Superior temporal gyrus (tissue), 1 donor: ENCODE data around the gene INHA.

ENCODE experiments used
- DNase-seq: peaks from one replicate; pipeline ENCODE4 v3.0.0-alpha.2; 2016; ENCODE audit errors: extremely low spot score

Gene INHA

DNA sequence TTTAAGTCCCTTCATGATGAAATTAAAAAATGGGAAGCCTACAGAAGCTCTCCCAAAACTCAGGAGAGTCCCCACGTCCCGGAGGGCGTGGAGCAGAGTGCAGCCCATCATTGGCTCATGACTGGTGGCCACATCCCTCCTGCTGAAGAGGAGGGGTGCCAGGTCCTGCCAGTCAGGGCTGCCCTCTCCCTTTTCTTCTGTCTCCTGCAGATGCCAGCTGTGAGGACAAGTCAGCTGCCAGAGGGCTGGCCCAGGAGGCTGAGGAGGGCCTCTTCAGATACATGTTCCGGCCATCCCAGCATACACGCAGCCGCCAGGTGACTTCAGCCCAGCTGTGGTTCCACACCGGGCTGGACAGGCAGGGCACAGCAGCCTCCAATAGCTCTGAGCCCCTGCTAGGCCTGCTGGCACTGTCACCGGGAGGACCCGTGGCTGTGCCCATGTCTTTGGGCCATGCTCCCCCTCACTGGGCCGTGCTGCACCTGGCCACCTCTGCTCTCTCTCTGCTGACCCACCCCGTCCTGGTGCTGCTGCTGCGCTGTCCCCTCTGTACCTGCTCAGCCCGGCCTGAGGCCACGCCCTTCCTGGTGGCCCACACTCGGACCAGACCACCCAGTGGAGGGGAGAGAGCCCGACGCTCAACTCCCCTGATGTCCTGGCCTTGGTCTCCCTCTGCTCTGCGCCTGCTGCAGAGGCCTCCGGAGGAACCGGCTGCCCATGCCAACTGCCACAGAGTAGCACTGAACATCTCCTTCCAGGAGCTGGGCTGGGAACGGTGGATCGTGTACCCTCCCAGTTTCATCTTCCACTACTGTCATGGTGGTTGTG, 2.6 kb downstream of the INHA start:
- DNase-seq: no peak

DNA sequence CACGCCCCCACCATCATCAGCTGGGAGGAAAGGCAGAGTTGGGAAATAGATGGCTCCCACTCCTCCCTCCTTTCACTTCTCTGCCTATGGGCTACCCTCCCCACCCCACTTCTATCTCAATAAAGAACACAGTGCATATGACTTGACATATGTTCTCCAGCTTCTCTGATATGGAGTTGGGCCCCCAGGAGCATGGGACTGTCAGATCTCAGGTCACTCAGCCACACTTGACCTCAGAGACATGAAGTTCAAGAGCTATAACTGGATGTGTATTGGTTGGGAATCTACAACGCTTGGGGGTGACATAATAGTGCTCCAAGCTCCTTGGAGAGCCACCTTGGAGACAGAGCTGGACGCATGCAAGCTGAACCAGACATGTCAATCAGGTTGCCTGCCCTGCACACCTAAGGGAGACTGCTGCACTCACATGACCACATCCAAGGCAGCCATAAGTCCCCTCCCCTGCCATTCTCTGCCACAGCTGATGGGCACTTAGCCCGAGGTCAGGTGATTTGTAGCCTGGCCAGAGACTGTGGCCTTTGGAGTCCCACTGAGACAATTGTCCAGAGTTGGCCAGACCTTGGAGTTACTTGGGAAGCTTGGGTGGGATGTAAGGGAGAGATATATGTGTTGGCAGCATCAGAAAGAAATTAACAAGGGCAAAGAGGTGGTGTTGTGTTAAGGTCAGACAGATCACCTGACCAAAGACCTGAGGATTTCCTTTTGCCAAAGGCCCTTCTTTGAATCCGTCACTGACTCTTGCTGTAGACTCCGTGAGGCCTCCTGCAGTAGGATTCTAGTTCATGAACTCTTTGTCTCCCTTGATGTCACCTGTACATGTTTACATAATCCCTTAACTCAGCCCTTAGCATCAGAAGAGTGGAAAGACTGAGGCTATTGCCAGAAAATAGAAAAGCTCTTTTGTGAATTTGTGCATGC, 3.7 kb downstream of the INHA start:
- DNase-seq: no peak

DNA sequence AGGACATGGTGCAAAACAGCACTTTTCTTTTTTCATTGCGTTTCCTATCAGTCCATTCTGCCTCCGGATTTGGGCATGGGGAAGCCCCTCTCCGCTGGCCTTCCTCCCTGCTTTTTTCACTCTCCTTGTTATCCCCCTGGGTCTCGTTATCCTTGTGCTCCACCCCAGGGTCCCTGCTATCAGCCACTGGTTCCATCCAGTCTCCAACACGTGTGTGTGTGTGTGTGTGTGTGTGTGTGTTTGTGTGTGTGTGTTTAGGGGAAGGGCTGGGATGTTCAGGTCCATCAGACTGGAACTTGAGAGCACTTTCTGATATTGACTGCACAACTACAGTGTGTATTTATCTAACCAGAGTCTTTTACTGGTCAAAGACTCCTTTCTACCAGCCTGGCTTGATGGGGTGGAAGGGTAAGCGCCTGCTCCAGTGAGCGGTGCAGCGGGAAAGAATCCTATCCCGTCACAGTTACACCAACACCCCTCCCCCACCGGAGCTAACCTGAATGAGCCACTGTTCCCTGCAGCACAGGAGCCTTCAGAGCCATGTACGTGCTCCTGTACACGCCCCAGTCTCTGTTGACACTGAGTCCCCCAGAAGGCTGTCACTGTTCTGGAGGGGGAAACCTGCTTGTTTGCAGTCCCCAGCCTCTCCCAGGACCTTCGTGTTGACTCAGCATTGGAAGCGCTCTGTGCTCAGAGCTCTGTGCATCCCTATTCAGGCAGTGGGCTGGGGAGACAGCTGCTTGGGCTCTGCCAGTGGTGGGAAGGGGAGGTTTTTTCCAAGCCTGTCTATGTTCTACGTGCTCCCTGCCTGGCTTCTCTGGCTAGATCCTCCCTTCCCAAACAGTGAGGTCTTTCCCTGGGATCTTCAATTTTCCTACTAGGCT, 4.6 kb downstream of the INHA start:
- DNase-seq: peak; percentile 11

DNA sequence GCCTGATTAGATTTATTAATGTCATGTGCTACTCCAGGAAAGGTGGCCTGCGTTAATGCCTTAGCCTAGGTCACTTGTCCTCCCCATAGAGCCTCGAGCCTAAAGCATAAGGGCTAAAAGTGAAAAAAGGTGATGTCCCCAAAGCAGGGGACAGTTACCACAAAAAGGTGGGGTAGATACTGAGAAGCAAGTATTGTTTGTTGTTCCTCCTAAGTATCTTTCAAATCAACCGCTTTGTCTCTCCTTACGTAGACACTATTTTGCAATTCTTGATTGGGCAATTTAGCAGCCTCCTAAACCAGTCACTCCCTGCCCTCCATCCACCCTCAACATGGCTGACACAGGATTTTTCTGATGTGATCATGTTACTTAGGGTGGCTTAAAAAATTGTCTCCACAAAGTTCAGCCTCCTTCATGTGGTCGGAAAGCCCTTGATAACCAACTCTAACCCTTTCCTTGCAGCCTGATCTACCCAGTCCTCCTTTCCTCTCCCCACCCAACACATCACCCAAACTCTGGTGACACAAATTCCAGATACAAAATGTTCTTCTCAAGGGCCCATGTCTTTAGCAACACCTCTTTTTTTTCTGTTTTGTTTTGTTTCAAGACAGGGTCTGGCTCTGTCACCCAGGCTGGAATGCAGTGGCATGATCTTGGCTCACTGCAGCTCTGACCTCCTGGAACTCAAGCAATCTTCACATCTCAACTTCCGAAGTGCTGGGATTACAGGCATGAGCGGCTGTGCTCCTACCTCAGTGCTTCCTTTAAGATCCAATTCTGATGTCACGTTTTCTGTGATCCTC, 6.9 kb downstream of the INHA start:
- DNase-seq: no peak

DNA sequence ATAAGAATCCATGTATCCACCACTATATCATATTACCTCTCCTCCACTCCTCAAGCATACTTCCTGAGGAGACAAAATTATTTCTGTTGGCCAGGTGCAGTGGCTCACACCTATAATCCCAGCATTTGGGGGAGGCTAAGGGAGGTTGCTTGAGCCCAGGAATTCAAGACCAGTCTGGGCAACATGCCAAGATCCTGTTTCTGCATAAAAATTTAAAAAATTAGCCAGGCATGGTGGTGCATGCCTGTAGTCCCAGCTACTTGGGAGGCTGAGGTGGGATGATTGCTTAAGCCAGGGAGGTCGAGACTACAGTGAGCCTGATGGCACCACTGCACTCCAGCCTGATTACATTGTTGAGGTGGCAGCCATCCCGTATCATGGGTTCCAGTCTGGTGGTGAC, 9.2 kb downstream of the INHA start:
- DNase-seq: no peak

DNA sequence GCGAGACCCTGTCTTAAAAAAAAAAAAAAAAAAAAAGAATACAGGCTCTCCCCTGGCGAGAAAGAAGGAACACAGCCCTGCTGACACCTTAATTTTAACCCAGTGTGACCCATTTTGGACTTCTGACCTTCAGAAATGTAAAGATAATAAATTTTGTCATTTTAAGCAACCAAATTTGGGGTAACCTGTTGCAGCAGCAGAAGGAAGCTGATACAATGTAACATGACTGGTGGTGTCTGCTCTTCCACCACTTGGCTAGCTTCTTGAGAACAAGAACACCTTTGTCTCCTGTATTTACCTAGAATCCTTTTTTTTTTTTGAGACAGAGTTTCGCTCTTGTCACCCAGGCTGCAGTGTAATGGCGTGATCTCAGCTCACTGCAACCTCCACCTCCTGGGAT, 19.0 kb downstream of the INHA start:
- DNase-seq: no peak

DNA sequence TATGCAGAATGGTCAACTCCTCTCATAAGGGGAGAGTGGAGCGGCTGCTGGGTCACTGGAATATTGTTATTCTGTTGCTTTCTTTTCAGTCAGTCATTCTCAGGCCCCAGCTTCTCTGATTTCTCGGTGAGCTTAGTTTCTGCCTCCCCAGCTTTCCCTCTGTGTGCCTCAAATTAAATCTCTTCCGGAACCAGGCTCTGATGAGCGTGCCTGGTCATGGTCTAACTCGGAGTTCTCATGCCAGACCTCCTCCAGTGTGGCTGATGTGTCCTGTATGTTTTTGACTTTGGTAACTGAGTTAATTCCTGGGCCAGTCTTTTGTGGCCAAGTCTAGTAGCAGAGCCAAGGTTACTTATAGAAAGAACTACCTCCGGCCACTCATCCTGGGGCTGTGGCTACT, 20.6 kb downstream of the INHA start:
- DNase-seq: no peak

DNA sequence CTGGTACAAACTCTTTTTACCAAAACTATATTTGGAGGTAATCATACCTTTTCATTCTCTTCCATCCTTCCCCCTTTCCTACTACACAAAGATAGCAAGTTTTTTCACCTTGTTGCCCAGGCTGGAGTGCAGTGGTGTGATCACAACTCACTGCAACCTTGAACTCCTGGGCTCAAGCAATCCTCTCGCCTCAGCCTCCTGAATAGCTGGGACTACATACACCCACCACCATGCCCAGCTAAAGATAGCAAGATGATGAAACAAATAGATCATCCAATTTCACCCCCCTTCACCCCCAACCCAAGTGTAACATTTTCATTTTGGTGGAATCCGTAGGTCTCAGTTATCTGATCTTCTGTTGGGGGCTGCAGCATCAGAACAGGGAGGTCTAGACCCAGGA, 21.0 kb downstream of the INHA start:
- DNase-seq: no peak

DNA sequence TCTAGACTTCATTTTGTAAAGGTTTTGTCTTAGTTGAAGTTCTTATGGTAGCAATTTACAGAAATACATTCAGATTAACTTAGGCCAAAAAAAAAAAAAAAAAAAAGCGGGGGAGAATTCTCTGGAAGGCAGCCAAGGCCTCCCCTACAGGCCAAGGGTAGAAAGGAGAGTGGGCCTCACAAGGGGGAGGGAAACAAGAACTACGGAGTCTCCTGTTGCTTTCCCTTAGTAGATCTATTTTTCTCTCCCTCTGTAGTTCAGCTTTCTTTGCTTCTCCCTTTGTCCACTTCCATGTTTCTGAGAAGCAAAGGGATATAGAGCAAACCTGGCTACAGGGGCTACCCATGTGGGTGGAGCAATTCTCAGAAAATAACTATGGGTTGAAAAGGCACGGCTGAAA, 23.1 kb downstream of the INHA start:
- no peak for DNase-seq

DNA sequence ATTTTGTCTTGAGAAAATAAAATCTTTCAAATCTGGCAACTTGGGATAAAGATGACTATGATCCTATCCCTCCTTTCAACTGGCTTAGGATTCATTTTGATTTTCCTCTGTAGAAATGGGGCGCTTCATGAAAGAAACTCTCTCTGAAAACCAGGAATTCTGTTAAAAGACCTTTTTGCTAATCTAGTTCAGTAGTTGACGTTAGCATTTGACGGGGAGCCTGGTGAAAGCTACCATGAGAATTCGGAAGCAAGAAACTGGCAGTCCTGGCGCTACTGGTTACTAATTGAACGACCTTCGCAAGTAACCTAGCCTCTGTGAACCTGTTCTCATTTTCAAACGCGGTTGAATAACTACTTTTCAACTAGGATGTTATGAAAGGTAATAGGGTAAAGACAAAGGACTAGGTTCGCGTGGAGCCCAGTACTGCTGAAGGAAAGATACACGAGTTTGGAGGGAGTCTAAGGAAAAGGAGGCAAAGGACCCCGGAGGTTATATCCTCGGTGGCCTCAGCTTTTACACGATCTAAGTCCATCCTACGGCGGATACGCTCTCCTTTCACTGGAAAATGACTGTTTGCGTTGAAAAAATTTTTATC, 24.9 kb downstream of the INHA start:
- DNase-seq: peak; percentile 55

DNA sequence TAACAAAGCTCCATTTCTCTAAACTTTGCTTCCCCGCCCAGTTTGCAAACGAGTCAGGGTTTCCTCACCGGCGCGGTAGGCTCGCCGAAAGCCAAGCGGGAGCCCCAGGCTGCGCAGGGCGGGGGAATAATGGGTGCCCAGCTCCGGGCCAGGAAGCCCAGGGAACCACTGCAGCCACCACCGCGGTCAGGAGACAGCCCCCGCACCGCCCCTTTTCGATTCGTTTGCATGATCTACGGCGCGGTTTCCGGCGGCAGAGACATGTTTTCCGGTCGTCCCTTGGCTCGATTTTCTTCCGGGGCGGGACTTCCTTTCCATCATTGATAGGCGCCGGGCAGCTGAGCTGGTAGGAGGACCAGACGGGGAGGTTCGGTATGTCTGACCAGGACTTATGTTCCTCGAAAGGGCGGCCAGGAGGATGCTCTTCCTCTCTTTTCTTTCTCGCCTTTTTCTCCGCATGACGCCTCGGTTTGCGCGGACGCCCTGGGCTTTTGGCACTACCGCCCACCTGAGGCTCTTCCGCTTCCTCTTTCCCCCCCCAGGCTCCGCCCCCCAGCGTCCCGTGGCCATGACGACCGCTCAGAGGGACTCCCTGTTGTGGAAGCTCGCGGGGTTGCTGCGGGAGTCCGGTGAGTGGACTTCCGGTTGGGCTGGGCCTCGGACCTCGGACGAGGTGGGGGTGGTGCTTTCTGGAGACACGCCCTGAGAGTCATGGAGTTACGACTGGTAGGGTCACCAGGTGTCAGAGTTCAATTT, 25.6 kb downstream of the INHA start, which contains the start of gene STK11IP:
STK11IP (plus strand) TSS at position 306 of the 756 bp plus-strand sequence; CDS start at position 569, 263 bp downstream.
- DNase-seq: peak; percentile 98

DNA sequence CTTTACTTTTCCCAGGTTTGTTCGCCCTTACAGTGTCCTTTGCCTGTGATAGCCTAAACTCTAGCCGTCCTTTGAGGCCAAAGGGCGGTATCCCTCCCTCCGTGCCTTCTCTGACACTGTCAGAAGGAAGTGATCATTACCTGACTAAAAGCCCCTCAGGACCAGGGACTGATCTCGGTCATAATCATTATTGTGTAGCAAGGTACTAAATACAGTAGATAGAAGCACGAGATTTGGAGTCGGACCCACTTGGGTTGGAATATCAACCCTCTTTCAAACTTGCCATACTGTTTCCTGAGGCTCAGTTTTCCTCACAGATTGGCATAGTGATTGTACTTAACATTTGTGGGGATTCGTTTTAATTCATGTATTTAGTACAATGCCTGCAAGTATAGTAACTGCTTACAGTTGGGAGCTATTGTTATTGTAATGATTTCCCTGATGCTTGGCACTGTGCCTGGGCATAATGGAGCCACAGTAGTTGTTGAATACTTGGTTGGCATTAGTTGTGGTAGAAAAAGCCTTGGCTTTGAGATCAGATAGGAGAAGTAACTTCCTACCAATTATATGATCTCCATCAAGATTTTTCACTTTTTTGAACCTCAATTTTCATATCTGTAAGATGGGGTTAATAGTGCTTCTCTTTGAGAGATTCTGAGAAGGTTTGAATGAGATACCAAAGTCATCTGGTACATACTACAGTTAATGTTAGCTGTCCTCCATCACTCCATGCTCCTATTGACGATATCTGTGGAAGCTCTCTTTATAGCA, 26.4 kb downstream of the INHA start:
- DNase-seq: no peak

DNA sequence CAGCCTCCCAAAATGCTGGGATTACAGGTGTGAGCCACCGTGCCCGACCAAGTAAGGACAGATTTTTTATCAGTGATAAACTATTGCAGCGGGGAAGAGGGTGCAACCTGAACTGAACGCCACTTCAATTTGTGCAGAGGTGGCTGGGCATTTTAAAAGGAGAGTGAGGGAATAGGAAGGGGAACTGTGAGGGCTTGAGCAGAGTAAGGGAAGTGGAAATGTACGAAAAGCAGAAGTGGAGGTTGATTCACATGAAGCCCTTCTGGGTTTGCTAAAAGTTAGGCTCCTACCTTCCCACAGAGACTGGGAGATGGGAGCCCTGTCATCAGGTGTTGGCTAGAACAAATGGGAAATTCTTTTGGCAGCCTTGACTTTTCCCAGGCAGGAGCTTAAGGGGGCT, 31.7 kb downstream of the INHA start:
- no peak for DNase-seq

DNA sequence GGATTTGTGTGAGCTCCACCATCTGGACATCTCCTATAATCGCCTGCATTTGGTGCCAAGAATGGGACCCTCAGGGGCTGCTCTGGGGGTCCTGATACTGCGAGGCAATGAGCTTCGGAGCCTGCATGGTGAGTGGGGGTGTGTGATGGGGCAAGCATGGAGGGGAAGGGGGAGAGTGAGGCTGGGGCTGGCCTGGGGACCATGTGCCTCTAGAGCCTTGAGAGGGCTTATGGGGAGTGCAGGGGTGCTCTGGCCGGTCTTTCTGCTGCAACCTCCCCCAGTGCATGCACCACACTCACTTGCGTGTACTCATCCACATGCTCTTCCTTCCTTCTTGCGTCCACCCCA, 33.5 kb downstream of the INHA start:
- DNase-seq: no peak

DNA sequence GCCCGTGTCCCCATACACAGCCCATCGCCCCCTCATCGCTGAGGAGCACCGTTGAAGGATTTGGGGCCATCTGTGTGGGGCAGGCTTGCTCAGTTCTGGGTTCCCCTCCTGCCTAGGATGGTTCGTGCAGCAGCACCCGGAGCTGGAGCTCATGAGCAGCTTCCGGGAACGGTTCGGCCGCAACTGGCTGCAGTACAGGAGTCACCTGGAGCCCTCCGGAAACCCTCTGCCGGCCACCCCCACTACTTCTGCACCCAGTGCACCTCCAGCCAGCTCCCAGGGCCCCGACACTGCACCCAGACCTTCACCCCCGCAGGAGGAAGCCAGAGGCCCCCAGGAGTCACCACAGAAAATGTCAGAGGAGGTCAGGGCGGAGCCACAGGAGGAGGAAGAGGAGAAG, 35.8 kb downstream of the INHA start:
- no peak for DNase-seq

DNA sequence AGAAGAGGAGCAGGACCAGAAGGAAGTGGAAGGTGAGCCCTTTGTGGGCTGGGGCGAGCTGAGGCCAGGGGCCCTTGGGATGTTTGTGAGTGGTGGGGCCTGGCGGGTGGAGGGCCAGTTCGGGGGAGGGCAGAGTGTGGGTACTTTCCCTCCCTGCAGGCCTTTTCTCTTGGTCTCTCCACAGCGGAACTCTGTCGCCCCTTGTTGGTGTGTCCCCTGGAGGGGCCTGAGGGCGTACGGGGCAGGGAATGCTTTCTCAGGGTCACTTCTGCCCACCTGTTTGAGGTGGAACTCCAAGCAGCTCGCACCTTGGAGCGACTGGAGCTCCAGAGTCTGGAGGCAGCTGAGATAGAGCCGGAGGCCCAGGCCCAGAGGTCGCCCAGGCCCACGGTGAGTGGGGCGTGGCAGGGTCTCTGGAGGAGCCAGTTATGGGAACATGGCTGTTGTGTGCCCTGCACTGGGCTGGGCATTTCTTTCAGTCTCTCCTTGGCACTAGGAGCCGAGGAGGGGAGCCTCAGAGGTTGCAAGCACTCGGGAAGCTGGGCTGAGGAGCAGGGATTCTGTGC, 36.4 kb downstream of the INHA start:
- no peak for DNase-seq

DNA sequence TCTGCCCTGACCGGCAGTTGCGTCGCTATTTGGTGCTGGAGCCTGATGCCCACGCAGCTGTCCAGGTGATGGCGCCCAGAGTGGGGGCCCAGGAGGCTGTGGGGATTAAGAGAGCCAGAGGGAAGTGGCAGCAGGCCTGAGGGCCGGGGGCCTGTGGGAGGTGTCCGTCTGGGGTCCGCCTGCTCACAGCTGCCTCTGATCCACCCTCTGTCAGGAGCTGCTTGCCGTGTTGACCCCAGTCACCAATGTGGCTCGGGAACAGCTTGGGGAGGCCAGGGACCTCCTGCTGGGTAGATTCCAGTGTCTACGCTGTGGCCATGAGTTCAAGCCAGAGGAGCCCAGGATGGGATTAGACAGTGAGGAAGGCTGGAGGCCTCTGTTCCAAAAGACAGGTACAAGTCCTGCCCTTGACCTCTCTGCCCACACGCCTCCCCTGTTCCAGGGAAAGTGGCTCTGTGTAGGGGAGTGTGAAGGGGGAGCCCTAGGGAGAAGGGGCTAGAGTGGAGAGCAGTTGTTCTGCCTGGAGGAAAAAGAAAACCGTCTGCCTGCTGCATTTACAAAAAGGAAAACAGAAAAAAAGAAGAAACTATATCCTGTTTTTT, 37.1 kb downstream of the INHA start:
- no peak for DNase-seq

DNA sequence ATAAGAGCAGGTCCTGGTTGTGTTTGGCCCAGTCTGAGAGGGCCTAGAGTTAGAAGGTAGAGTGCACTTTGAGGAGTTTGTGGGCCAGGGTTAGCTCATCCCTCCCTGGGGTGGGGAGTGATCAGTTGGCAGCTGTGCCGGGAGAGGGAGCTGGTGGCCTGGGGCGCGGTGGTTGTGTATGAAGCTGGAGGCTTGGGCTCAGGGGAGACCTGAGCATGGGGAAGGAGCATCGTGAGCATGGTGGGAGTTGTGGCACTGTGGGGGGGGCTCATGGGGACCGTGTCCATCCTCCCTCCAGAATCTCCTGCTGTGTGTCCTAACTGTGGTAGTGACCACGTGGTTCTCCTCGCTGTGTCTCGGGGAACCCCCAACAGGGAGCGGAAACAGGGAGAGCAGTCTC, 39.2 kb downstream of the INHA start:
- DNase-seq: no peak
